ENCODE data around the gene GDPD5.

Gene GDPD5, protein sequence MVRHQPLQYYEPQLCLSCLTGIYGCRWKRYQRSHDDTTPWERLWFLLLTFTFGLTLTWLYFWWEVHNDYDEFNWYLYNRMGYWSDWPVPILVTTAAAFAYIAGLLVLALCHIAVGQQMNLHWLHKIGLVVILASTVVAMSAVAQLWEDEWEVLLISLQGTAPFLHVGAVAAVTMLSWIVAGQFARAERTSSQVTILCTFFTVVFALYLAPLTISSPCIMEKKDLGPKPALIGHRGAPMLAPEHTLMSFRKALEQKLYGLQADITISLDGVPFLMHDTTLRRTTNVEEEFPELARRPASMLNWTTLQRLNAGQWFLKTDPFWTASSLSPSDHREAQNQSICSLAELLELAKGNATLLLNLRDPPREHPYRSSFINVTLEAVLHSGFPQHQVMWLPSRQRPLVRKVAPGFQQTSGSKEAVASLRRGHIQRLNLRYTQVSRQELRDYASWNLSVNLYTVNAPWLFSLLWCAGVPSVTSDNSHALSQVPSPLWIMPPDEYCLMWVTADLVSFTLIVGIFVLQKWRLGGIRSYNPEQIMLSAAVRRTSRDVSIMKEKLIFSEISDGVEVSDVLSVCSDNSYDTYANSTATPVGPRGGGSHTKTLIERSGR

DNA sequence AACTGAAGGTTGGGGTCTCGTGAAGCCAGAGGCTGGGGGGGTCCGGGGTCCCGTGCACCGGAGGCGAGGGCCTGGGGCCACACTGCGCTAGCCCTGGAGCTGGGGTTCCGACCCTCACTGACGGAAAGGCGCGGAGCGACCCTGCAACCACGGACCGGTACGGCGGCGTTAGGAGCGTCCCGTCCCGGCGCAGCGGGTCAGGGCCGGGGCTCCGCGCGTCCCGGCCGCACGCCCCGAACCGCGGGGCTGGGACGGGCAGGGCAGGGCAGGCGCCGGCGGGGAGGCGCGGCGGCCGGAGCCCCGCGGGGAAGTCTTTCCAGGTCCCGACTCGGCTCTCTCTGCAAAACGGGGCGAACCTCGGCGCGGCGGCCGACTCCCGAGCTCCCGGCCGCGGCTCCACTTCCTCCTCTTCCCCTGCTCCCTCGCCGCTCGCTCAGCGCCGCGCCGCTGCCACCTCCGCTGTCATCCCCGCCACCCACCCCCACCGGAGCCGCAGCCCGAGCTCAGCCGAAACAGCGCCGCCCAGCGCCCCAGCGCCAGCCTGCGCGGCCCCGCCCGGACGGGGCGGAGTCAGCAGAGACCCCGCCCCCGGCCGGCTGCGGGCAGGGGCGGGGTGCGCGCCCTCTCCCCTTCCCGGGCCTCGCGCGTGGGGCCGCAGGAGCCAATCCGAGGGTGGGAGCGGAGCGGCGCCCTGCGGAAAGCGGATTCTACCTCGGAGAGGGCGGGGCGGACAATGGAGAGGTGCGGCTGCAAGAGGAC, at the start of gene GDPD5:
GDPD5 (minus strand) TSS at position 509 of the 759 bp plus-strand sequence. CDS start 48,206 bp downstream, outside the sequence.
- peak; percentile 83 for DNase-seq

DNA sequence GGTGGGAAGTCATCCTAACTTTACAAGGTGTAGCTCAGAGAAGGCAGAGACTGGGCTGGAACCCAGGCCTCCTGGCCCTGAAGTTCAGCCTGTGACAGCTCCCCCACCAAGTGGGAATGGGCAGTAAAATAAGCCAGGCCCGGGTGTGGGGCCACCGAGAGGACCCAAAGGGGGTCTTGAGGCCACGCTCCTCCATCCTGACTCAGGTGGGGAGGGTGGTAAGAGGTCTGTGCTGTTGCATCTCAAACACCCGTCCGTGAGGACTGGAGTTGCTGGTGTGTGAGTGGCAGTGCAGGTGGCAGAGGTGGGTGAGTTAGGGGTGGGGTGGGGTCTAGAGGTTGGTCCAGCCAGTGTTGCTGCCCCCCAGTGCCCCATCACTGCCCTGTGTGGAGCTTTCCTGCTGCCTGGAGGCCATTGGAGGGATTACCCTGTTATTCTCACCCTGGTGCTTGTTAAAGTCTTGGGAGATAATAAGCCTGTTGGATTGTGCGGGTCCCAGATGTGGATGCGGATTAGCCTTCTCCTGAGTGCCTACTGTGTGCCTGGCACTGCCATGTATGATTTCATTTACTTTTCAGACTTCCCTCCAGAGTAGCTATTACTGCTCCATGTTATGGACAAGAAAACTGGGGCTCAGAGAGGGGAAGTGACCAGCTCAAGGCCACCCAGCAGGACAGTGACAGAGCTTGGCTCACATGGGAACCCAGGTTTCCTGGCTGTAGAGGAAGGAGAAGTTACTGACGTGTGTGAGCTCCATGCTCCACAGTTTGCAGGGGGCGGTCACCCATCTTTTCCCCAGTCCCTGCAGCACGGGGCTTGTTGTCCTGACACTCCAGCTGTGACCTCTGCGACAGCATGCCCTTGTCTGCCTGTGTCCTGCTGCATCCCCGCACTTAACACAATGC, 49.2 kb upstream of the GDPD5 start:
- DNase-seq: no peak

DNA sequence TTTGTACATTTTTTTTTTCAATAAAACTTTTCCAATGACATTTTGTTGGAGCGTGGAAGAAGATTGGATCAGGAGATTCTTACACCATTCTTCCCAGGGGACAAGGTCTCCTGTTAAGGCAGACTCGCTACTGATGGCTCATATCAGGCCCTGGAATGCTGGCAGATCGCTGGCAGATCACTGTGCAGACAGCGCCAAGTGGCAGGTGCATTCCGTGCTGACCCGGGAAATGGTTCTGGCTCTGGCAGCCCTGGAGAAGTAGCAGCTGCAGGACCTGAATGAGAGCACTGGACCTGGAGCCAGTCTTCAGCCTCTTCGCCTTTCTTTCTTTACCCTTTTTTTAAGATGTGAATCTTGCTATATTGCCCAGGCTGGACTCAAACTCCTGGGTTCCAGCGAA, 47.0 kb upstream of the GDPD5 start:
- no peak for DNase-seq

DNA sequence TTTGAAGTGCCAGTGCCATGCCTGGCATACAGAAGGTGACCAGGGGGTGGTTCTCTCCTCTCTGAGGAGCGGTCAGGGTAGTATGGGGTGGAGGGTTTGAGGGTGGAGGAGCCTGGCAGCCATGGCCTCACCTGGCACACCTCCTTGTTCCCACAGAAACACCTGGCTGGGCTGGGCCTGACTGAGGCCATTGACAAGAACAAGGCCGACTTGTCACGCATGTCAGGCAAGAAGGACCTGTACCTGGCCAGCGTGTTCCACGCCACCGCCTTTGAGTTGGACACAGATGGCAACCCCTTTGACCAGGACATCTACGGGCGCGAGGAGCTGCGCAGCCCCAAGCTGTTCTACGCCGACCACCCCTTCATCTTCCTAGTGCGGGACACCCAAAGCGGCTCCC, 45.9 kb upstream of the GDPD5 start:
- DNase-seq: no peak

DNA sequence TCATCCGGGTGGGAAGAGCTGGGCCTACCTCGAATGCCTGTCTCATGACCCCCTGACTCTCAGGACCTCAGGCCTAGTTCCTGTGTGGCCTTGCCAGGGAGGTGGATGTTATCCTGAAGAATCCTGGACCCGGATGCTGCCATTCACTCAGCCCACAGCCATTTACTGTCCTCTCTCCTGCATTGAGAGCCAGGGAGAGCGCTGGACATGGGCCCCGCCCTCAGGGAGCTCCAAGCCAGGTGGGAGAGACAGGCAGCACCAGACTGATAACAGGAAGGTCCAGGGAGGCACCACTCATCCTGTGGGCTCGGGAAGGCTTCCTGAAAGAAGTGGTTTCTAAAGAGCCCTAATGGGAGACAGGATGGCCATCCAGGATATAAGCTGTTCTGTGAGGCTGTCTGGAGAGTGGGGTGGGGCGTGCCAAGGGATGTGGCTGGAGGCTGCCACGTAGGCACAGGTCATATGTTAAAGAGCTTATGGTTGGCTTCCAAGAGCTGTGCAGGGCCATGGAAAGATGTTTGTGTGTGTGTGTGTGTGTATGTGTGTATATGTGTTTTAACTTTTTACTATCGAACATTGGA, 44.9 kb upstream of the GDPD5 start:
- no peak for DNase-seq

DNA sequence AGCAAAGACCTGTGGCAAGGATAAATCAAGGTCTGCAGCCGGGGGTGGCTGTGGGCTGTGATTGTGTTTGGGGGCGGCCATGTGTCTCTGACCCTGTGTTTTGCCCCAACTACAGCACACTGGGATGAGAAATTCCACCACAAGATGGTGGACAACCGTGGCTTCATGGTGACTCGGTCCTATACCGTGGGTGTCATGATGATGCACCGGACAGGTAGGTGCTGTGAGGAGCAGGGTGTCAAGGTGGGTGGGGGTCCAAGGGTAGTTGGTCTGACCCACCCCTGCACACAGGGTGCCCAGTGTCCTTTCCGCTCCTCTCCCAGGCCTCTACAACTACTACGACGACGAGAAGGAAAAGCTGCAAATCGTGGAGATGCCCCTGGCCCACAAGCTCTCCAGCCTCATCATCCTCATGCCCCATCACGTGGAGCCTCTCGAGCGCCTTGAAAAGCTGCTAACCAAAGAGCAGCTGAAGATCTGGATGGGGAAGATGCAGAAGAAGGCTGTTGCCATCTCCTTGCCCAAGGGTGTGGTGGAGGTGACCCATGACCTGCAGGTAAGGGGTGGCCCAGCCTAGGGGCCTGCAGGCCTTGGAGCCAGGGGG, 43.0 kb upstream of the GDPD5 start:
- no peak for DNase-seq

DNA sequence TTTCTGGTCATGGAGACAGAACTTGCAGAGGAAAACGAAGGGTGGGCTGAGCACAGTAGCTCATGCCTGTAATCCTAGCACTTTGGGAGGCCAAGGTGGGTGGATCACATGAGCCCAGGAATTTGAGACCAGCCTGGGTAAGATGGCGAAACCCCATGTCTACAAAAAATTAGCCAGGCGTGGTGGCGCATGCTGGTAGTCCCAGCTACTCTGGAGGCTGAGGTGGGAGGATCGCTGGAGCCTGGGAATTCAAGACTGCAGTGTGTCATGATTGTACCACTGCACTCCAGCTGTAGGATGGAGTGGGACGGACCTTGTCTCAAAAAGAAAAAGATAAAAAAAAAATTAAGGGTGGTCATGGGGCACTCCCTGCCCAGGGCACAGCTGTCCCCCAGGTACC, 42.2 kb upstream of the GDPD5 start:
- DNase-seq: no peak

DNA sequence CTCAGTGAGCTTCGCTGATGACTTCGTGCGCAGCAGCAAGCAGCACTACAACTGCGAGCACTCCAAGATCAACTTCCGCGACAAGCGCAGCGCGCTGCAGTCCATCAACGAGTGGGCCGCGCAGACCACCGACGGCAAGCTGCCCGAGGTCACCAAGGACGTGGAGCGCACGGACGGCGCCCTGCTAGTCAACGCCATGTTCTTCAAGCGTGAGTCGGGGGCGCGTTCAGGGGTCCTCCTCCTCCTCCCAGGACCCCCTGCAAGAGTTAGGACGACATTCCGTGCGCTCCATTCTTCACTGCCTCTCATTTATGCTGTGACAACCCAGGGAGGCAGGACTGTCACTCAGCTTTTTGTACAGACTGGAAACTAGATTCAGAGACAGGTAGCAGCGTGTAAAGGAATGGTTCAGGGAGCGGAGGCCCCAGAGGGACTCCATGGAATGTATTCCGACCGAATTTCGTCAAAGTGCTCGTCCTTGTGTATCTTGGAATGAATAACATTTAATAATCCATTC, 41.1 kb upstream of the GDPD5 start:
- no peak for DNase-seq

DNA sequence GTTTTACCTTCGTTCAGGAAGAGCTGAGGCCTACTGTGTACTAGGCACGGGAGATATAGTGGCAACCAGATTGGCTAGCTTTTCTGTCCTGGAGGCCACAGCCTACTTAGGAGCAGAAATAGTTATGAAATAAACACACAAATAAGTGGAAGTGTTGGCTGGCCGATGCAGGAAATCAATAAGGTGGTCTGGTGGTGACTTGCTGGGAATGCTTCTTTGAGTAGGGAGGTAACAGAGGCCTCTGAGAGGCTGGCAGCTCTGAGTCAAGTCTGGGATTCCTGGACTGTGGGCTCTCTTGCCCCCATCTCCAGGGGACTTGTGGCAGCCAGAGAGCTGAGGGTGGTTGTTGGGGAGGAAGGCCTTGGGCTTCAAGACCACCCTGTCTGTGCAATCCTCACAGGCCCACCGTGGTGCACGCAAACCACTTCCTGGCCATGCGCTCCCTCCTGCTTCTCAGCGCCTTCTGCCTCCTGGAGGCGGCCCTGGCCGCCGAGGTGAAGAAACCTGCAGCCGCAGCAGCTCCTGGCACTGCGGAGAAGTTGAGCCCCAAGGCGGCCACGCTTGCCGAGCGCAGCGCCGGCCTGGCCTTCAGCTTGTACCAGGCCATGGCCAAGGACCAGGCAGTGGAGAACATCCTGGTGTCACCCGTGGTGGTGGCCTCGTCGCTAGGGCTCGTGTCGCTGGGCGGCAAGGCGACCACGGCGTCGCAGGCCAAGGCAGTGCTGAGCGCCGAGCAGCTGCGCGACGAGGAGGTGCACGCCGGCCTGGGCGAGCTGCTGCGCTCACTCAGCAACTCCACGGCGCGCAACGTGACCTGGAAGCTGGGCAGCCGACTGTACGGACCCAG, 40.4 kb upstream of the GDPD5 start:
- no peak for DNase-seq

DNA sequence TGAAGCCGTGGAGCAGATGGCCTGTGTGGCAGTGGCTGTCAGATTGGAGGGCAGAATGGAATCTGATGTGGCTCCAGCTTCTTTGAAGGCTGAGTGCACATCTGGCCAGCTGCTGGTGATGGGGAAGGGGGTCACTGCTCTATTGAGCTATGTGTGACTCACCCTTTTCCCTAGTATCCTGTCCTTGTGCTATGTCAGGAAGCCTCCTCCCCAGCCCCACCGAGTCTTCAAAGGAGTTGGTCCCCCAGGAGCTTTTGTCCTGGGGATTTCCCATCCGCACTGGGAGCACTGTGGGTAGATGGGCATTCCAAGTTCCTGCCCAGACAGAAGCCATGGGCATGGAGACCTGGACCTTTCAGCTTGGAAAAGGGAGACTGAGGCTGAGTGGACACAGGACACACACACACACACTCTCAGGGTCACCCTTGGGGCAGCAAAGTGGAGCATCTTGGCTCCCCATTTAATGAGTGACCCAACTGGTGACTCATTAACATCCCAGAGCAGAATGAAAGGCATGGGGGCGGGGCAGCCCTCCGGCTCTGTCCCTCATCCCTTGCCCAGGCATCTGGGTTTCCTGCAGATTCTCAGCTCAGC, 39.6 kb upstream of the GDPD5 start:
- peak; percentile 74 for DNase-seq

DNA sequence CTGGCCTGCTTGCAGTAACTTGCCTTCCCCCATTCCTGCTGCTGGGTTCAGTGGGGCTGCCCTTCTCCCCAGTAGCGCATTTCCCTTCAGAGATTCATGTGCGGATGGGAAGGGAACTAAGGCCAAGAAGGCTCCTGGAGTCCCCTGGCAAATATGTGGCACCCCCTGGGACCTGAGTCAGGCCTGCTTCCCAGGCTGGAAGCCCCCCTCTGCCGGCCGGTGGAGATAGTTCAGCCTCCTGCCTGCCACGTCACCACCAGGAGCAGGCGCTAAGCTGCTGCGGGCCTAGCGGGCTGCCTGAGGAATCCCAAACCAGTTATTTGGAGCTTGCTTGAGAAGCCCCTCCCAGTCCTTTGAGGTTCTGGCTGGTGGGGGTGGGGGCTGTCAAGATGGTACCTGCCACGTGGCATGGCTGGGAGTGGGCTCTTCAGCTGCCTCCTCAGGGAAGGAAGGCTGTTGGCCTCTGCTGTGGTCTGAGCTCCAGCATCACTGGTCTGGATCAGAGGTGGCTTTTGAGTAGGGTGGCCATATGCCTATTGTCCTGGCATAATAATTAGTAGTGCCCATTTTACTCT, 38.3 kb upstream of the GDPD5 start:
- peak; percentile 94 for DNase-seq

DNA sequence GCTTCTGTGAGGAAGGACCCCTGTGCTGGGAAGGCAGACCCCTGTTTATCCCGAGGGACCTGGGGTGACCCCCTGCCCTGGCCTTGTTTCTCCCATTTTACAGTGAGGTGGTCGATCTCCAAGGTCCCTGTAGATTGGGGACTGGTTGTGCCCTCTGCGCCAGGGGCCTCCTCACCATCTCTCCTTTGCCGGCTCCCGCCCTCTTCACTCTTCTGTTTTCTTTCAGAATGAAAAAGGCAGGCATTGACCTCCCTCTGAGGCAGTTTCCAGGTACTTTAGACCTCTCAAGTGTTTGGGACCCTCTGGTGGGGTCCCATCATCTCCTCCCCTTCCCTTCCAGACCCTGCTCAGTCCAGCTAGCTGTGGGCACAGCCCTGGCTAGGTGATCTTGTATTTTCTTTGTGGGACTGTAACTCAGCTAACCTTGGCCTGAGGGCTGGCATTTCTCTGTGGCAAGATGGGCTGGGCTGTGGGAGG, 37.8 kb upstream of the GDPD5 start:
- DNase-seq: no peak

DNA sequence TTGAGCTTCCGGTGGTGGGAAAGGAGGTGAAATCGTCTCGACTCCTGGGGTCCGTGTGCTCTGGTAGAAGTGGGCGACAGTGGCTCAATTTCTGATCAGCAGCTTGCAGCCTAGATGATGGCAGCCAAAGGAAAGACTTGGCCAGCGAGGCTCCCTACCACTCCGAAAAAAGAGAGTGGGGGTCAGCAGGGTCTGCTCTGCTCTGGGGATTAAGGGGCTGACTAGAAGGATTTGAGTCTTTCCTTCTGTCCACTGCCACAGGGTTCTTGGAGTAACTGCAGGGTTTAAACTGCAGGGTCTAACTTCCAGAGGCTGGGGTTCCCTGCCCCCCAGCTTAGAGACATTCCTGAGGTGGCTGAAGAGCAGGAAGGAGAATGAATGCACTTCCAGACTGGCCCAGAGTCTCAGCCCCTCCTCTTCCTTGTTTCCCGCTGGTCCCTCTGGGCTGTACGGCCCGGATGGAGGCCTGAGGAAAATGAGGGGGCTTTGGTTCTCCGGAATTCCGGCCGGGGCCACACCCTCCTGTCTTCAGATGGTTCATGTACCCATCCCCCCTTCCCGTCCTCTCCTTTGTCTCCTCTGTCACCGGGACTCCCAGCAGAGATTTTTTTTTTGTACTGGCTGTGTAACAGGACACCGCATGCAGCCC, 37.2 kb upstream of the GDPD5 start:
- peak; percentile 84 for DNase-seq

DNA sequence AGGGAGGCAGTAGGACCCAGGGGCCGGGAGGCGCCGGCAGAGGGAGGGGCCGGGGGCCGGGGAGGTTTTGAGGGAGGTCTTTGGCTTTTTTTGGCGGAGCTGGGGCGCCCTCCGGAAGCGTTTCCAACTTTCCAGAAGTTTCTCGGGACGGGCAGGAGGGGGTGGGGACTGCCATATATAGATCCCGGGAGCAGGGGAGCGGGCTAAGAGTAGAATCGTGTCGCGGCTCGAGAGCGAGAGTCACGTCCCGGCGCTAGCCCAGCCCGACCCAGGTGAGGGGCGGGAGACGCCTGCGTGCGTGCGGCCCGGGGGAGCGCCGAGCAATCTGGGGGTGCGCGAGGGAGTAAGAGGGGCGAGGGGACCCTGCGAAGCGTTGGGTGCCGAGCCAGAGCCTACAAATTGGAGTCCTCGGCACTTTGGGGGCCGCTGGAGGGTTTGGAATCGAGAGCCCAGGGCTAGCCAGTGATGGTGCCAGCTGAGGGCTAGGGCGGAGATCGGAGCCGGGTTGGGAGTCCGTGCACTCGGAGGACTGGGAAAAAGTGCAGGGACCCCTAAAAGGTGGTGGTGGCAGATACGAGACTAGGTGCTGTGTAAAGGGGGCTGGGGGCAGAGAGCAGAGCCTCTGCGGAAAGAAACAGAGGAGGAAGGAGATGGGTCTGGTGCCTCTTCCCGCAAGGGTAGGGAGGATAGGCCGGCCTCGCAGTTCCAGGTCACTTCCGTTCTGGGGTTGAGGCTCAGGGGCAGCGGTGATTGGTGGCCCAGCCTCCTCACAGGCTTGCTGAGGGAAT, 36.5 kb upstream of the GDPD5 start, which contains the start of gene SERPINH1:
SERPINH1 (plus strand) TSS at position 206 of the 788 bp plus-strand sequence. CDS start 4,097 bp downstream, outside the sequence.
- peak; percentile 95 for DNase-seq

DNA sequence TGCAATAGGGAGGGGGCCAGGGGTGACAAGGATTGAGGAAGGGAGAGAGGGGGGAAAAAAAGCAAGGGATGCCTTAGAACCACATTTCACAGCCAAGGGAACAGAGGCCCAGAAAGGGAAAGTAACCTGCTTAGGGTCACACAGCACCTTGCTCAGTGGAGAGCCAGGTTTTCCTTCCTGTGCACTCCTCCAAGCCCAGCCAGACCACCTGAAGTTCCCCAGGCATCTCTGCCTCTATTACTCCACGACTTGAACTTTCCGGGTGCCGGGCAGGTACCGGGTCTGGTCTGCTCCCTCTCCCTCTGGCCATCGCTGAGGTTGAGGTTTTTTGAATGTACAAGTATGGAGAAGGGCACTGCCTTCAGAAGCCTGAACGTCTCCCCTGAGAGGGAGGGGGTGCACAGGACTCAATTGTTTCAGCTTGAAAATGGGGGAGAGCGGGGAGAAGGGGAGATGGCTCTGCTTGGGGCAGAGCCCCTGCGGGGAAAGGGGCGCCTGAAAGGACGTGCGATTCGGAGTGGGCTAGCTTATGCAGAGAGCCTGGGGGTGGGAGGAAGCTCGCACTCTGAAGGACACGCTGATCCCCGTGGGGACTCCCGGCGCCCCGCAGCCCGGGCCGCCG, 35.8 kb upstream of the GDPD5 start:
- DNase-seq: no peak

DNA sequence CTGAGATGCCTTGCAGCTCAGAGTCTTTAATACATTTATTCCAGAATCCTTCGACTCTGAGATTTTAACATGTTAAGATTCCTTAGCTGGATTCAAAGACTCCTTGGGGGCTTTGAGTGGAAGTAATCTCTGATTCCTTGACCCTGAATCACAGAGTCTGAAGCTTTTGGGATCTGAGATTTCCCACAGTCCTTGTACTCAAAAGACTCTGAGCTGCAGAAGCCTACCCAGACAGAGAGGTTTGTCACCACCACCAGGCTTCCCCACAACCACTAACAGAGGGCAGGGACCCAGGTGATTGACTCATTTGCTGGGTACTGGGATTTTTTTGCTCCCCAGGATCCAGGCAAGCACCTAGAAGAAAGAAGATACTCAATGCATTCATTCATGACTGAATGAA, 34.9 kb upstream of the GDPD5 start:
- peak; percentile 57 for DNase-seq
